ENCODE measurements around the gene KCNJ11.

KCNJ11 gene

DNA sequence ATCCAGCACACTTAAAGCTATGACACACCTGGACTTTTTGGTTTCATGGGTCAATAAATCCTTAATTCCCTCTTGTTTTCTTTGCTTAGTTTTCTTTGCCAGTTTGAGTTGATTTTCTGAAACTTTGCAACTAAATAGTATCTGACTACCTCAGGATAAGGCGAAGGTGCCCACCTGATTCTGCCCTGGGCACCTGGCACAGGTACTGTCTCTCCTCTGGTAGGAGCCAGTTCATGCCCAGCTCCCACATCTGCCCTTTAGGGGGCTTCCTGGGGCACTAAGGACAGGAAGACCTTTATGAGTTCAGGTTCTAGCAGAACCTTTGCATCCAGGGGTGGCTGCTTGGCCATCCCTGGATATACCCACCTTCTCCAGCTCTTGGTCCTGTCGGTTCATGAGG lies 19.6 kb upstream of the KCNJ11 start:
- no peak for DNase-seq

DNA sequence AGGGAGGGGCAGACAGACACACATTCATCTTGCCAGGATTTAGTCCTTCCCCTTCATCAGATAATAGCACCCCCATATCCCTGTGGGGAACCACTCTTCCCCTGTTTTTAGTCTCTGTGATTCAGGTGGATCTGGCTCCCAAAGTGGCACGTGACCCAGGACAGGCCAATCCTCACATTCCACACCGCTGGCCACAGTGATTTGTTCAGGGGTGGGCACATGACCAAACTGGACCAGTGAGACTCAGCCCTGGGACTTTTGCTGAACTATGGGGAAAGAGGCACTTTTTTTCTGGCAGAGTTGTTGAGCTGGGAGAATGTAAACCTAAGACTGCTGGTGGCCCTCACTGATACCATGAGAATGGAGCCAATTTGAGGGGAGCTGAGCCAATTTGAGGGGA lies 19.1 kb upstream of the KCNJ11 start:
- DNase-seq: no peak

DNA sequence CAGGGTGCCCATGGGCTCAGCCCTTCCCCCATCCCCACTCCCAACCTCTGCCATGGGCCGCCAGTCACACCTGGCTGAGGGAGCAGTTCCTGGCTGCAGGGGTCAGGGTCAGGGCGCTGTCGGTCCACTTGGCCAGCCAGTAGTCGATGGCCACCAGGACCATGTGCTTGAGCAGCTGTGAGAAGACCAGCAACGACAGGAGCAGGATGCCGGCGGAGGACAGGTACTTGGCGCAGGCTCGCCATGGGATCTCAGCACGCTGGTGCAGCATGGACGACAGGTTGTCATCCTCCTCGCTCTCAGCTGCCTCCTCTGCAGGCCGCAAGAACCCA lies 18.3 kb upstream of the KCNJ11 start:
- DNase-seq: no peak

DNA sequence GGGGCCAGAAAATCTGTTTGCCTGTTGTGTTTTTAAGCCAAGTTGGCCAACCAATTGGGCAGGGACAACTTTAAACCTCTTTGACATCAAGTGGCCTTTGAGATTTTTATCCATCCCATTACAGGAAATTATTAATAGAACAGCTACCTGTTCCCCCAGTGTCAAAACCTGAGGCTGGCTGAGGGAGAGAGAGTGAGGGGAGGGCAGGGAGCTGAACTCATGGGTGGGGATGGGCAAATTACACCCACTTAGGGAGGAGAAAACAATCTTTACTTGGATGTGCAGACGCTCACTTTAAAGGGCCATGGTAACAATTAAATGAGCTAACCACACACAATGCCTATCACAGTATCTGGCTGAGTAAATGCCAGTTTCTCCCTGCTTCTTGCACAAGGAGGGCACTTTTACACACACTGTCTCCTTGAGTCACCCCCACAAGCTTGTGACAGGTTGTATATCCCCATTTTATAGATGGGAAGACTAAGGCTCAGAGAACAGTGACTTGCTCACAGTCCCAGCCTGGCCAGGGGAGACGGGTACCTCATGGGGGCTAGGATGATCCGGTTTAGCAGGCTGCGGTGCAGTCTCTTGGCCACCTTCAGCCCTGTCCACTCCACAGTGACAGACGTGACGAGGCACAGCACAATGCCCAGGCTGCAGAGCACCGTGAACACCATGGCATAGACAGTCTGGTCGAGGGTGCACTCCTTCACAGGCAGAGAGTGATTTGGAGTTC lies 17.8 kb upstream of the KCNJ11 start:
- no peak for DNase-seq

DNA sequence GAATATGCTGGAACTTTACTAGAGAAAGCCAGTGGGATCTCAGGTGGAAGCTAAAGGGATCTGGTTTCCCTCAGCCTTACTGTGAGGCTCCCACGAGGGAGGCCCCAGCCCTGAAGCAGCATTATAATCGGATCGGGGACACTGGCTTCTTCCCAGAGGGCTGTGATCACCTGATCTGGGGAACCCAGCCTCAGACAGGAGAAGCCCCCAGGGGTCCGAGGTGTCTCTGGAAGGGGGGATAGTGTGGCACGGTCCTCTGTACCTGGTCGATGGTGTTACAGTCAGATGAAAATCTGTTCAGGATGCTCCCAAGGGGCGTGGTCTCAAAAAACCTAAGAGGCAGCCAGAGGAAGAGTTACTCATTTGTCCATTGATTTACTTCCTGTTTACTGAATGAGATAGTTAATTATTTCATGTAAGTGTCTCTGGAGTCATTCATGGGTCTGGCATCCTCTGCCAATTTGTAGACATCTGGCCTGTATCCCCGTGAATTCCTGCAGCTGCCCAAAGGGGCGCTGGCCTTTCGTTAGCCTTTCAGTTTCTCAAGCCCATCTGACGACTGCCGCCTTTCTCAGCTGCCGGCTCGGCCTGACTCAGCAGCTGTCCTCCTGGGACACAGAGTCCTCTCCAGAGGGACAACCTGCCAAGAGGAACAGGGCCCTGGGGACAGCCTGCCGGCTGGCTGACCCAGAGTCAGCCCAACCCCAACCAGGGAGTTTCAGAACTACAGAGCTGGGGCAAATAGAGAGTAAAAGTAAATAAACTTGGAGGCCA lies 17.0 kb upstream of the KCNJ11 start:
- DNase-seq: no peak

DNA sequence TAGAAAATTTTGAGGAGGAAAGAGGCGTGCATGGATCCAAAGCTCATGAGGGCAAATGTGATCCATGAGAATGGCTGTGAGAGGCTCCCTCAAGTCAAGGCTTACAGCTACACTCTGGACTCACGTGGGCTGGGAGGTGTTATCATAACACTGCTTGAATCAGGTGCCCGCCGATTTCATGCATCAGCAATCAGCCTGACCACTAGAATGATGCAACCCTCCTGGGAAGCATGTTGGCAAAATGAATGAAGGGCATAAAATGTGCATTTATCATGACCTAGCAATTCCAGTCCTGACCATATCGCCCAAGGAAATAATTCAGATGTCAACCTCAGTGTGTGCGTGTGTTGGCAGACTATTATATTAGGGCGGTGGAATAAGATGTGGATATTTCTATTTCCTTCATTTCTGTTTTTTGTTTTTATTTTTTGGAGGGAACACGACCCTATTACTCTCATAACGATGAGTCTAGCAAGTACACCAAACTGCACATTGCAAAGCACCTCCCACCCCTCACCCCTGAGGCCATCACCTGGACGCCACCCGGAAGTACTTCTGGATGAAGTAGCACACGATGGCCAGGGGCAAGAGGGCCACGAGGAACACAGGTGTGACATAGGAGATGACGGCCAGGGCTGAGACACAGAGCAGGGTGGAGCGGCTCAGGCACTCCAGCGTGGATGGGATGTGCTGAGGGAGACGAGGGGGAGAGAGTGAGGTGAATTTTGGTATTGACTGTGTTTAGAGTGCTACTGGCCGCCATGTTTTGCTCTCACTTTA lies 15.7 kb upstream of the KCNJ11 start:
- no peak for DNase-seq

DNA sequence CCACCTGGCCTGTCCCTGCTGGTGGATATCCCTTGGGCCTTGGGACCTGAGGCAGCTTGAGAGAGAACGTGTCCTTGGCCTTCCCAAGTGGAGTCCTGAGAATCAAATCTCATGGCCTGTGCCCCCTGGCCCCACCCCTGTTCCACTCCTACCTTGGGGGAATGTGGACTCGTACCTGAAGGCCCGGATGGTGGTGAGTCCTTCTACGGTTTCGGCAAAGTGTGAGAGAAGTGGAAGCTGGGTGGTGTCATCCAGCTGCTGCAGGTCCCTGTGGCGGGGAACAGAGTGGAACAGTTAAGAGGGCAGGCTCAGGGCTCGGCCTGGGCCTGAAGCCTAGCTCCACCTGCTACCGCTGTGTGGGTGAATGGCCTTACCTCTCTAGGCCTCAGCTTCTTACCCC lies 14.0 kb upstream of the KCNJ11 start:
- no peak for DNase-seq

DNA sequence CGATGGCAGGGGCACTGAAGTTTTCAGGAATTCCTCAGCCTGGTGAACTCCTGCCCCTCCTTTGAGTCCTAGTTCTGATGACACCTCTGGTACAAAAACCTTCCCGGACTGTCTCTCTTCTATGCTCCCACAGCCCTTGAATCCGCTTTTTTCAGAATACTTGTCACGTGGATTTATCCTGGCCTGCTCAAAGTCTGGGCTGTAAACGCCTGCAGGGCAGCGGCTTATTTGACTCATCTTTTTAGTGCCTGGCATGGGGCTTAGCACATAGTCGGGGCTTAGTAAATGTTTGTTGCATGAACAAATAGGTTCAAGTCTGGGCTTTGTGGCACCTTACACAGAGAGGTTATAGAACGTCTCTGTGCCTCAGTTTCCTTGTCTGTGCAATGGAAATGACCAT lies 13.4 kb upstream of the KCNJ11 start:
- DNase-seq: no peak

DNA sequence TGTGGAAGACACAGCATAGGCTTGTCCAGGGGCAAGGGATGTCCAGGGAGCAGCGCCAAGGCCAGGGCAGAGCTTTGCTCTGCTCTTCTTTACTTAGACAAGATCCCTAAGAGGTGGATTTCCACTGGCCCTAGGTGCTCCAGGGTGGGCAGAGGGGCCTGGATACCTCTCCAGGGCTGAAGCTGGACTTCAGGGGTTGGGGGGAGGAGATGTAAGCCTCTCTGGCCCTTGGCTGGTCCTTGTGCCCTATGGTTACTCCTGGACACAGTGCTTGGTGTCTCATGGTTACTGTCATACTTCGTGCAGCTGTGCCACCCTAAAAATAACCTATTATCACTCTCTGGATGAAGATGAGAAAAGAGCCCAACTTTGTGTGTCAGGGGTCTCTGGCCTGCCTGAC lies 12.9 kb upstream of the KCNJ11 start:
- no peak for DNase-seq

DNA sequence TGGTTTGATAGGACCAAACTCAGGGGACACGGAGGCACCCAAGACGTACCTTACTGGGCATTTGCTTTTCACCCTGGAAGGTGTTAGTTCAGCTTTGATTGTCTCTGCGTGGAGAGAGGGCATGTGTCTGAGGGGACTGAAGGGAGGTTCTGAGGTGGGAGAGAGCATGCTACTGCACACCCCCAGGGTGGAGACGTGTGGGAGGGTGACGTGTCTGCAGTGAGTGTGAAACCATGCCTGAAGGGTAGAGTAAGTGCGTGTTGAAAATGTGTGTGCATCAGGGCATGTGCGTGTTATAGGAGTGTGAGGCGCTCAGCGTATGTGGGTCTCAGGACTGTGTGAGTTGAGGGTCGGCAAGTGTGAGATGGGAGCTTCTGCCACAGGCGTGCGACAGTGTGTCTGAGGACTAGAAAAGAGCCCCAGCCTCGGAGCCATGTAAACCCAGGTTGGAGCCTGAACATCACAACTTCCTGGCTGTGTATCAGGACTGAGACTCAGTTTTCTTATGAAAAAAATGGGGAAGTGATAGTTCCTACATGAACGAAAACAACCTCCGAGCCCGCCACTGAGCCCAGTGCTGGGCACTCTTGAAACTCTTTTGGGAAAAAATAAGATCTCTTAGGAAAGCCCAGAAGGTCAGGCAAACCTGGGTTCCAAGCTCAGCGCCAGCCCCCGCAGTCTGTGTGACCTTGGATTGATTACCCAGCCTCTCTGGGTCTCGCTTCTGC lies 11.8 kb upstream of the KCNJ11 start:
- DNase-seq: no peak

DNA sequence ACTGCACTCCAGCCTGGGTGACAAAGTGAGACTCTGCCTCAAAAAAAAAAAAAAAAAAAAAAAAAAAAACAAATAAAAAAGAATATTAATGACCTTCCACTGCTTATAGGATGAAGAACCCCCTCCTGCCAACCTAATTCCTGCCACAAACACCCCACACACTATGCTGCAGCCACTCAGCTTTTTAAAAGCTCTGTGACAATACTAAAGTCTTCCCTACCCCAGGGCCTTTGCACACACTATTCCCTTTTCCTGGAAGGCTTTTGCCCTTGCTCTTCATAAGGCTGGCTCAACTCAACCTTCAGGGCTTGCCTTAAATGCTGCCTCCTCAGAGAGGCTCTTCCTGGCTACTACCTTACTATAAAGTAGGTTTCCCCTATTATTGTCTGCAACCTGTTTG lies 10.8 kb upstream of the KCNJ11 start:
- no peak for DNase-seq

DNA sequence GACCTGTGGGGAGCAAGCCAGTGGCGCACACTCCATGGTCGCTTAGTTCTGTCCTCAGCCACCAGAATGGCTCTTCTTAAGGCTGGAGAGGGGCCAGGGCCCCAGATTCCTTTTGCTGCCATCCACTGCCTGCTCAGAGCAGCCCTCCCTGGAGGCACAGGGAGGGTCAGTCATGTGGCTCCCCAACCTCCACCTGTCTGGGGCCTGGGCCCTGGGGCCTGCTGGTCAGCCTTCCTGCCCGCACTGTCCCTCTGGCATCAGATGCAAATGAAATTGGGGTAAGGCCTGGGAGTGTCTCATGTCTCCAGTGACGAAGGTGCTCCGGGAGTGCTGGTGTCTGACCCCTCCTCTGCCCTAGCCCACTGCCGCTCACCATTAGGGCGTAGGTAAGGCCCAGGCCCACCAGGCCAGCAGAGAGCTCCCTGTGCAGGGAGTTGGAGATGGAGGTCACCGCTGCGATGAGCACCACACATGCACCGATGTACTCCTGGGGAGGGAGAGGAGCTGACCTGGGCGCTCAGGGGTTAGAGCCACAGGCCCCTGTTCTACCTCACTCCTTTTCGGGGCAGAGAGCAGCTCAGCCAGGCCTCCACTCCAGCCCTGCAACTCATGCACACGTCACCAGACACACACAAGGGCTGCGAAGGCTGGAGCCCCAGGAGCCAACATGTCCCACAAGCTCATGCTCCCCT lies 9.0 kb upstream of the KCNJ11 start:
- no peak for DNase-seq

DNA sequence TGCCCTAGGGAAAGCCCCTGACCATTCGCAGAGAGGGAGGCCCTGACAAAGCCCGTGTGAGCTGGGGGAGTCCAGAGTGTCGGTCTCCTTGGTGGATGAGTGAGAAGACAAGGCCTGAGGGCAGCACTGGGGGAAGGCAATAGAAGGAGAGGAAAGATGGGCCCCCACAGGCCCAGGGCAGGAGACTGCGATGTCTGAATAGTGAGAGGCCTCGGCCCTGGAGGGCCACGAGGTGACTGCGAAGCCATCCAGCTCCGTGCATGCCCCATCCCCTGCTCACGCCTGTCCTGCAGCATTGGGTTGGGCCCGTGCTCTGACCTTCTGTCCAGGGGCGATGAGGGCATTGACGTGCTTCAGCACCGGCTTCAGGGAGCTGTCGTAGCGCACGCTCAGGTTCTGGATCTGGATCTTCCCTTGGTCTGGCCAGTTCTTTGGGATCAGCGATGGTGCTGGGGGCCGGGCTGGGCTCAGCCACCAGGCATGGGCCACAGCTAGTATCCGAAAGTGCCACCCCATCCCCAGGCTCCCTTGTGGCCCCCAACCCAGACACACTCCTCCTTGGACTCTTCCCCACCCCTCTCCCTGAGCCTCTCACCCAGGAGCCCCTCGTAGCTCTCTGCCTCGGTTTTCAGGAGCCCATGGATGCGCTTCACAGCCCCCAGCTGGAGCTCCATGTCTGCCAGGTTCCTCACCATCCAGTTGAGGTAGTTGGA lies 8.3 kb upstream of the KCNJ11 start:
- no peak for DNase-seq

DNA sequence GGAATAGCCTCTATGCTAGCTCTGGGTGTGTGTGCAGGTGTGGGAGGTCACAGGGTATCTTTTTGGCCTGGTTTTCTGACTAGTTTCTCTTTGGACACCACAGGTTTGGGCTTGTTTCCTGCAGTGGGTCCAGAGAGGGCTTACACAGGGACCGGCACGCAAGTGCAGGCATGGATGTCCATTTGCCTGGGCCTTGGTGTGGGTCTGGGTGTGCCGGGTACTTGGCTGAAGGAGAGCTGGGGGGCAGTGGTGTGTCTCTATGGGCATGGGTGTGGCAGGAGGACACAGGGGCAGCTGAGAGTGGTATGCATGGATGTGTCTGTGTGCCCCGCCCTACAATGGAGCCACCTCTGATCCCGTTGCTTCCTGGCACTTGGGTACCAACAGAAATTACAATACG lies 7.5 kb upstream of the KCNJ11 start:
- no peak for DNase-seq

DNA sequence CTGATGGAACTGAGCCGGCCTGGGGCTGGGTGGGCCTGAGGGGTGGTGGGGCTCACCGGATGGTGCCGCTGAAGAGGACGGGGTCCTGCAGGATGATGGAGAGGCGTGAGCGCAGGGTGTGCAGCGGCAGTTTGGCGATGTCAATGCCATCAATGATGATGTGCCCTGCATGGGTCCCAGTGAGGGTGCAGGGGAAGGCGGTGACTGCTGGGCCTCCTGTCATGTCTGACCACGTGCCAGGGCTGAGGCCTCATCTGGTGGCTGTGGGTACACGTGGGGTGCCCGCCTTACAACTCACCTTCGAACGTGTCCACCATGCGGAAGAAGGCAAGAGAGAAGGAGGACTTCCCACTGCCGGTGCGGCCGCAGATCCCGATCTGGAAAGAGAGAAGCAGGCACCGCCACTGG lies 7.1 kb upstream of the KCNJ11 start:
- DNase-seq: no peak

DNA sequence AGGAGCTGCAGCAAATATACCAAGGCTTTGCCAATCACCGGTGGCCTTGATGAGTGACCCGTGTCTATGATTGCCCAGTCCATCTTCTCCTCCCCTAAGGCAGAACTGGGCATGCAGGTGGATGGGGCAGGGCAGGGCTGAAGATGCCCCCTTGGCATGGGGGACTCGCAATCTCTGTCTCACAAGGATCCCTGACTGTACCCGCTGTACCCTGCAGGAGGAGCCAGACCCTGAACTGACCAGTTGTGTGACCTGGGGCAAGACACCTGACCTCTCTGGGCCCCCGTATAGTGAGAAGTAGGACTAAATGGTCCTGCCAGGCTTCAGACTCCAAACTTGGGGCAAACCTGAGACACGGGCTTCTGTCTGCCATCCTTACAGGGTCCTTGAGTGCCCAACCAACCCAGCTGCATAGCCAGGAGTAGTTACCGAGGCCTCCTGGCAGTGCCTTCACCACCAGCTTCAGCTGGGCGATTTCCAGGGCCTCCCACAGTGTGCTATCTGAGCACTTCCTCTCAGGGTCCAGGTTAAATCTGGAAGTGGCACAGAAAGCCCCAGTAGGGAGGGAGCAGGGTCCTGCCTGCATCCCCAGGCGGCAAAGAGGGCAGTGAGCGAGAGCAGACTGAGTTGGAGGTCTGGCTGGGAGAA lies 6.4 kb upstream of the KCNJ11 start:
- no peak for DNase-seq

DNA sequence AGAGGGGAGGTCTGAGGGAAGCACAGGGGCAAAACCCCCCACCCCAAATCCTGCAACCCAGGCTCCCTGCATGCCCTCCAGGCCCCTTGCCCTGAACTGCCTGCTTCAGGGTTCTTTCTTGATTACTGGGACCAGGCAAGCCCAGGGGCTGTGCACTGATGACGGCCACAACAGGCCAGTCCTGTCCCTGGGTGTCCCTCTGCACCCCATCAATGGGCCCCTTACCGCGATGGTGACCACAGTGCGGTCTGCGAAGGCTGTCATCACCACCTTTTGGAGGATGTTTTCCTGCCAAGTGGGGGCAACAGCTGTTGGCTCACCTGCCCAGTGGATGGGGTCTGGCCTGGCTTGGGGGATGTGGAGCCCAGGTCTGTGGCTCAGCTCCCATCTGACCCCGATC lies 5.0 kb upstream of the KCNJ11 start:
- DNase-seq: no peak

DNA sequence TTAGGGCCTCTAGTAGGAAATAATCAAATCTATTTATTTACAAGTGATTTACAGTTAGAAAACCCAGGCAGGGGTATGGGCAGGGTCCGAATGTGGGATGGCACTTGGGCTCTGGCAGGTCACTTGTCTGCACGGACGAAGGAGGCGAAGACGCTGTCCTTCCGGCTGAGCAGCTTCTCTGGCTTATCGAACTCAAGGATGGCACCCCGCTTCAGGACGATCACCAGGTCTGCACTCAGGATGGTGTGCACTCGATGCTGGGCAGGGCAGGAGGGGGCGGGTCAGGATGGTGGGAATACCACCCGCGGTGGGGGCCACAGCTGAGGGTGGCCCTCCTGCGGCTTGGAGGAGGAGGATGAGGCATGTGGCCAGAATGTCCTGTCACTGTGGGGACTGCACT lies 4.4 kb upstream of the KCNJ11 start:
- no peak for DNase-seq

DNA sequence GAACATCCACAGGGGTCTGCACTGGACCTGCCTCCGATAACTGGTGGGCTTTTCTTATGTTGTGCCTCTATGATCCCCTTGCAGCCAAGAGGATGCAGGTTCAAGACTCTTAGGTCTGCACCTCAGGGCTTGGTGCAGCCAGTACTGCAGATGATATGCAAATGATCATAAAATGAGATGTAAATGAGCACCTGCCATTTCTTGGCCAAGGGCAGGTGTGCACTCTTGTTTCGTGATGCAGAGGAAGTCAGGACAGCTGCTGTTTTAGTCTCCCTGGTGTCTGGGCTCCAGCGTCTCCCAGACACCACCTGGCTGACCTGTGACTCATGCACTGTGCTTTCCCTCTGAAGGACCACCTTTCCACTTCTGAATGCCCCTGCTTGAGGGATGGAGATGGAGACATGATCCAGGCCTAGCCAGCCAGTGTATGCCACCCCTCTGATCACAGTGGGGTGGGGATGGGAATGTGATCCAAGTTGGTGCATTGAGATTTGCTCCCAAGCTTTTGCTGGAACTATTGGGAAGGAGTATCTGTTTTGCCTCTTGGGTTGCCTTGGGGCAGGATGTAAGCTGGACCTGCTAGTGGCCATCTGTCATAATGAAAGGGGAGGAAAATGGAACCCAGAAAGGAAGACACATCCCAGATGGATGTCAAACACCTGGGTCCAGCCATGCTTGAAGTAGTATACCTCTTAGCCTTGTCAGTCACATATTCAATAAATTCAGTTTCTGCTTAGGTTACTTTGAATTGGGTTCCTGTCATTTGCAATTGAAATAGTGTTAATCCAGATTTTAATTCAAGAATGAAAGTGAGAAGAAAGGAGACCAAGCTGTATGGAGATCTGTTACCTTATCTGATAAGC lies 3.3 kb upstream of the KCNJ11 start:
- no peak for DNase-seq

DNA sequence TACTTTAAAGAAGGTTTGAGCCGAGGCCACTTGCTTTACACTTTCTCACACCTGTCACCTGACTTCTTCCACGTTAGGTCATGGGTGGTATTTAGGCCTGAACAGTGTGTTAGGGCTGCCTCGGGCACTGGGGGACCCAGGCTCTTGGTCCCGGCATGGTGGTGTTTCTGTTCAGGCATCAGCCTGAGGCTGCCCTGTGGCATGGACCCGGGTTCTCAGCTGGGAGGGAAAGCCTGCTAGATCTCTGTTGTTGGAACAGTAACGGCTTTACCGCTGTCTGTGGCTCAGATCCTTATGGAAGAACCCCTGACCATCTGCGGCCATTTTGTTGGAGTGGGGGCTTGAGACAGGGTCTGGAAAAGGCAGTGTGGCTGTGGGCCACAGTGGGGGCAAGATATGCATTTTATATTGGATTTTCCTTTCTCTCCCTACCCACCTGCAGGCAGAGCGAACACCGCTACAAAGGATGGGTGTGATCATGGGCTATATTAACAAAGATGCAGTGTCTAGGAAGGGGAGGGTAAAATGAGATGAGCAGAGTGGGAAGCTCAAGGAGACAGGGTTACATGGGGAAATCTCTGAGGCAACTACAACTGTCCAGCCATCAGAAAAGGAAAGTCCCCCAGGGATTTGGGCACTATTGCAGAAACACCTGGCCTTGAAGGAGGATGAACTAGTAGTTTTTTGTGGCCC lies 1.6 kb upstream of the KCNJ11 start:
- DNase-seq: no peak
